Activated CD4-positive, alpha-beta T cell treated with anti-CD3 and anti-CD28 coated beads, Interleukin-2, amount 50 U/mL, for 1 hour (primary cell): ENCODE measurements around the gene CBFA2T2.

Source experiments
- DNase-seq: peaks from one replicate; pipeline ENCODE4 v3.0.0-alpha.2; 2020

The CBFA2T2 gene

DNA sequence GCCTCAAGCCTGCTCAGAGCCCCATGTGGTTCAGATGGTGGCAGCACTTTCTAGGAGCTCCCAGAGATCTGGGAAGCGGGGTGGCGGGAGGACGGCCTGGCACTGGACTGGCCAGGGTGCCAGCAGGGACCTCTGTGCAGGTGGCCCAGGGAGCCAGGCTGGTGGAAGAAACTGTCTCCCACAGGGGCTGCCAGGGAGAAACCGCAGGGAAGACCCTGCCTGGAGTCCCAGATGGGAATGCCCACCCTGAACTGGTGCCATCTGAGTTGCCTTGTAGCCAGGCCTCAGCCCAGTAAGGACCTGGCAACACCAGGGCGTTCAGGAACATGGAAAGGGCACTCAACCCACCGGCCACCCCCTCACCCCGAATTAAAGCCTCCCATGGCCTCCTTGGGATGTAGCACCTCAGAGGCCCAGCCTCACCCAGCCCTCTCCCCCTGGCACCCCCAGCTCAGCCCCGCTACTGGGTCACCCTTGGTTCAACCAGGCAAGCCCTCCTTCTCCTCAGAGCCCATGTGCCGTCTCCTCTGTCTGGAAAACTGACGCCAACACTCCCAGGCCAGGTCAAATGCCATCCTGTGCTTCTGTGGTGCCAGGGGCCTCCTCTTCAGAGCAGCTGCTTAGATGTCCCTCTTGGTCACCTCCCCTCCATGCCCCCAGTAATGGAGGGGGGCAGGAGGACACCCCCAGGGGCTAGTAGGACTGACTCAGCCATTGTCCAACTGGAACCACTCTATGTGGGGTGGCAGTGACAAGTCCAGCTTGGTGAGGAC, 166.3 kb downstream of the CBFA2T2 start:
- no peak for DNase-seq

DNA sequence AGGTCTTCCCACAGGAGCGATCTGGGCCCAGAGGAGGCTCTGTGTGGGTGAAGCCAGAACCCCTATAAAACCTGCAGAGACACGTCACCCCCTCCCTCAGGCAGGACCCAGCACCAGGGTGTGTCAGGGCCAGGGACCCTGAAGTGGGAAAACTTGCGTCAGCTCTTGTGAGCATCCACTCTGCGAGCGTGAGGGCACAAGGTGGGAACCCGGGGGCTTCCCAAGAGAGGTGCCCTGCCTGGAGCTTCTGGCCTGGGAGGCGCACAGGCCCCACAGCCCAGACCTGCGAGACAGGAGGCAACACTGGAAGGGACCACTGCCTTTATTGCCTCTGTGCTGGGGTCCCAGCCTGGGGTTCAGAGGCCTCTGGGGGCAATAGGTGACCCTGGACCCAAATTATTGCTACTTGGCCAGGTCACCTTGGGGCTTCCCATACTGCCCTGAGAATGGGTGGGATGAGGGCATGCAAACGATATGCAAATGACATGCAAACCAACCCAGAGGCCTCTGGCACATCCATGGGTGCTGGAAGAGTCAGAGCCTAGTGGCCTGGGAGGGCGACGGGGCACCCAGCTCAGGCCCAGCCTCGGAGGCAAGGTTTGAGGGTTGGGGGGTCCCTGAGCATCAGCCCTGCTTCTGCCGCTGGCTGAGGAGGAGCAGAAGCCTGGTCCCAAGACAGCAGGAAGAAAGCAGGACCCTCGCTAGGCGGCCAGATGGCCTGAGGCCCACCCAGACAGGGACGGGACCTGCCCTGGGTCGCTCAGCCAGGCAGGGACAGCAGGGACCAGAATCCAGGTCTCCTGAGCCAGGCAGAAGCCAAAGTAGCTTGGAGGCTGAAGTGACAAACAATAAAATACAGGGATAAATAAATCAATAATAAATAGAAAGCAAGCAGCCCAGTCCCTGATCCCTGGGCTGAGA, 167.1 kb downstream of the CBFA2T2 start:
- no peak for DNase-seq

DNA sequence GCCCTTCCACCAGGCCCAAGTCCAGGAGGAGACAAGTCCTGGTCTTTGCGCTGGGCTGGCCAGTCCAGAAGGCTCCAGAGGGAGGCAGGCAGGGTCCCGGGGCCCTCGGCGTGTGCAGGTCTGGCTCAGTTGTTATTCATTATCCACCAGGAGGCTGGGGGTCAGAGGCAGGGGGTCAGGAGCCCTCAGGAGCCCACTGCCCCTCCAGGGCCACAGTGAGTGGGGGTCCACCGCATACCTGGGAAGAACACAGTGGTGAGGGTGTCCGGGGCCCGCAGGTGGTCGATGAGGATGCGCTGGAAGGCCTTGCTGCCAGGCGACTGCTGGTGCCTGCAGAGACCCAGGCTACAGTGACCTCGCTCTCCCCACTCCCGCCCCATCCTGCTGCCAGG, 167.8 kb downstream of the CBFA2T2 start:
- DNase-seq: no peak

DNA sequence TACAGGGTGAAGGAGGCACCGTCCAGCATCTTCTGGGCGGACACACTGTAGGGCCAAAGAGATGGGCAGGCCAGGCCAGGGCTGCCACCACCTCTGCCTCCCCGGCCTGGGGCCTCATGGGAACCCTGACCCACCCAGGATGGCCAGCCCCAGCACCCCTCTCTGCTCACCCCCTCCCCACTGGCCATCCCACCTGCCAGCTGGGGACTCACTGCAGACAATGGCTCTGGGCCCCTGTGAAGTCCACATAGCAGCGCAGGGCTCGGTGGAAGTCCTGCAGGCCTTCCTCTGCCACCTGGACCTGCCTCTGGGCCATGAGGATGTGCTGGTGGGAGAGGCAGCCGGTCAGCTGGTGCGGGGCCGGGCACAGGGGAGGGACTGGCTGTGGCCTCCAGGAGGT, 168.6 kb downstream of the CBFA2T2 start:
- no peak for DNase-seq

DNA sequence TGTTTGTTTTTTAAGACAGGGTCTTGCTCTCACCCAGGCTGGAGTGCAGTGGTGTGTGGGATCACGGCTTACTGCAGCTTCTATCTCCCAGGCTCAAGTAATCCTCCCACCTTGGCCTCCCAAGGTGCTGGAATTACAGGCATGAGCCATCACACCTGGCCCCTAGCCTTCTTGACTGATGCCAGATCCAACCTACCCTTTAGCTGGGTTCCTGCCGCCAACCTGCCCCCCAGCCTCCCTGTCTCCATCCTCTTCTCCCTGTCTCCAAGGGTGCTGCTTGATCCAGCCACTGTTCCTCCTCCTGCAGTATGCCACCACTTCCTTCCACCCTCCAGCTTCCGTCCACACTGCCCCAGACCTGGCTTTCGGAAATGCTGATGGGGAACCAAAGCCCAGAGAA, 169.0 kb downstream of the CBFA2T2 start:
- no peak for DNase-seq

DNA sequence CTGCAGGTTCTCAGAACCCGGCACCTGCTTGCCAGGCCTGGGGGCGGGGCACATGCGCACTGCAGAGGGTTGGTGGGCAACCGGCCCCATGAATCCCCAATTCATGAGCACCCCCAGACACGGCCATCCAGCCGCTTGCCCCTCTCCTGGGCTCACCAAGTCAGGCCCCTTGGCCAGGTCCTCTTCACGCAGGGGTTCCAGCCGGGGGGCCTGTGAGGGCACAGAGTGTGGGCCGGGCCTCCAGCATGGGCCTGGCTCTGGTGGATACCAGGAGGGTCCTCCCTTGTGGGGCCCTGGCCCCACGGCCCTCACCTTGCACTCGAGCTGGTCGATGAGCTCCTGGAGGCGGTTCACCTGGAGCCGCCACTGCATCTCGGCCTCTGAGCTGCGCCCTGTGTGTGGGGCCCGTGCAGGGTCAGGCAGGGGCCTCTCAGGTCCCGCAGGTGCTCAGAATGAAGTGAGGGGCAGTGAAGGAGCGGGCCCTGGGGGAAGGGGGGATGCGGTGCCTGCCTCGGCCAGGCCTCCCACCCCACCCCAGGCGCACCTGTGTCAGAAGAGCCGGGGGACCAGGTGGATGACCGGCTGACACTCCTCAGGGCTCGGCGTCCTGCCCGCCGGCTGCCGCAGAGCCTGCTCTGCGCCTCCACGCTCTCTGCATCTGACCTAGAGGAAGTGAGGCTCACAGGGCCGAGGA, 169.6 kb downstream of the CBFA2T2 start:
- DNase-seq: no peak

DNA sequence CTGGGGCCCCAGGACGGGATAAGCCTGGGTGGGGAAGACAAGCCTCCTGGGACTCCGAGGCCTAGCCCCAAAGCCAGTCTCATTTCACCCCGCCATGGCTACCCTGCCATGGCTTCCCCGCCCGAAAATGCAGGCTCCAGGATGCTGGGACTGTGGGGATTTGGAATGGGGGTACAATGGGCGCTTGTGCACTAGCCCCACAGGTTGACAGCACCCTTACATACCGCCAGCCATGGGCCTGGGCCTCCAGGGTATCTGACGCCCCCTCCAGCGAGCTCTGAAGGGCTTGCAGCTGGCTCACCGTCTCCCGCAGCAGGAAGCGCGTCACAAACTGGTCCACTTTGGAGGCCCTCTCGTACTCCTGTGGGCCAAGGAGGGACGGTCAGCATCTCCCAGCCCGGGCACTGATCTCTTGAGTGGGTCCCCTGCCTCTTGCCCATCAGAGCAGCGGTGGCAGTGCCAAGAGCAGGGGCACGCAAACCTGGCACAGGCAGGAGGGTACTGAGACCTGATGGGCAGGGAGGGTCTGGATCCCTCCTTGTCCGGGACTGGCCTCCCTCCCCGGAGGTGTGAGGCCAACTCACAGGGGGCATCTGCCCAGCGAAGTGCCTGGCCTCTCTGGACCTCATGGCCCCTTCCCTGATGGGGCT, 170.3 kb downstream of the CBFA2T2 start:
- DNase-seq: no peak

DNA sequence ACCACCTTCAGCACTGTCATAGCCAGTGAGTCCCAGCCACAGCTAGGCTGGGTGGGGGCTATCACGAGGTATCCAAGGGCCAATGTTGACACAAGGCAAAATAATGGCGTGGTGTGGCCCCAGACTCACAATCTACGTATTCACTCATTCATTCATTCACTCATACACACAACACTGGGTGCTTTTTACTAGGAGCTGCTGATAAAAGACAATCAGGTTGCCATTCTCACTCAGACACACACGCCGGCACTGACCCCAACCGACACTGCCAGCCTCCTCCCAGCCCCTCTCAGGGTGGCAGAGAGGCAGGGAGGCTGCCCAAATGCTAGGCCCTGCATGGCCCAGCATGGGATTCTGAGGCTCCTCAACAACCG, 170.8 kb downstream of the CBFA2T2 start:
- DNase-seq: no peak

DNA sequence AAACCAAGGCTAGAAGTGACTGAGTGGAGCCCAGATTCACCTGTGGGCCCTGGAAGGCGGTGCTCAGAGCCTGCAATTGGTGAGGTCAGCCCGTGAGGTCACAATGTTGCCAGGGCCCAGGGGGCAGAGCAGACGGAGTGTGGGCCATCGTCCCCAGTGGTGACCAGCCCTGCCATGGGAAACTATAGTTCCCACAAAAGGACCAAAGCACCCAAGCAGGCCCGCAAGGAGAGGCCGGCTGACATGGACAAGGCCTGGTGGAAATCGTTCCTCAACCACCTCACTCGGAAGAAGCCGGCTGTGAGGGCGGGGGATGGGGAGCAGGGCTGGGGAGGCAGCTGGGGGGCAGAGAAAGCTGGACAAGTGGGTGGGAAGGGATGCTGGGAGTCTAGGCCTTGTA, 172.3 kb downstream of the CBFA2T2 start, which contains the start of gene C20orf144:
C20orf144 (plus strand) TSS at position 156 of the 400 bp plus-strand sequence; CDS start at position 175, 19 bp downstream.
- DNase-seq: no peak

DNA sequence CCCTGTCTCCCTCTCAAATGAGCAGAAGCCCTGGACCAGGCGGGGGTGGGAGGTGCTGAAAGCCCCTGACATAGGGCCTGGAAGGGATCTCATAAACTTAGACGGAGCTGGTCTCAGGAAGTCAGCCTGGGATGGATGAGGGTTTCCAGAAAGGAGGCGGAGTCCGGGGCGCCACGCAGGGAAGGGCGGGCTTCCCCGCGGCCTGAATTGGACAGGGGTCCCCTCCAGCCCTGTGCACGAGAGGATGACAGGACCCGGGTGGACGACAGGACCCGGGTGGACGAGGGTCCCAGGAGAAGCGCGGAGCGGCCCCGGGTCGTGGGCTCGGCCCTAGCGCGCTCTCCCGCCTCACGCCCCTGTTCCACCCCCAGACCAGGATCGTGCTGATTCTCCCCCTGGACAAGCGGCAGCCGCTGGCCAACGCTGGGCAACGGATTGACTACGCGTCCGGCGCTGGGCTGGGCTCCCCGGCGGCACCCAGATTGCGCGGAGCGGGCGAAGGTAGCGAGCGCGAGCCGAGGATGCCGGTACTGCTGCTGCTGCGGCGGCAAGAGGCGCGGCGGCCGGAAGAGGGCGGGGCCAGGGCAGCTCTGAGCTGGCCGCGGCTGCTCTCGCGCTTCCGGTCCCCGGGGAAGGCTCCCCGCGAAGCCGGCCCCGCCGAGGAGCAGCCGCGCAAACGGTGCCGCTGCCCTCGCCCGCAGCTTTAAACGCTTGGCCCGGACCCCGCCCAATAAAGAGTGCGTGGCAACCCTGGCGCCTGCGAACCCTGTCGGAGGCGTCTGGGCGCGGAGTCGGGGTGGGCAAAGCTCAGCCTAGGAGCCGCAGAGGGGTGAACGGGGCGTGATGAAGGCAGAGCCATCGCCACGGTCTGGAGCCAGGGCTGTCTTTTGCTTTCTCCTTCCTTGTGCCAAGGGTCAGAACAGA, 173.5 kb downstream of the CBFA2T2 start:
- DNase-seq: peak; percentile 79

DNA sequence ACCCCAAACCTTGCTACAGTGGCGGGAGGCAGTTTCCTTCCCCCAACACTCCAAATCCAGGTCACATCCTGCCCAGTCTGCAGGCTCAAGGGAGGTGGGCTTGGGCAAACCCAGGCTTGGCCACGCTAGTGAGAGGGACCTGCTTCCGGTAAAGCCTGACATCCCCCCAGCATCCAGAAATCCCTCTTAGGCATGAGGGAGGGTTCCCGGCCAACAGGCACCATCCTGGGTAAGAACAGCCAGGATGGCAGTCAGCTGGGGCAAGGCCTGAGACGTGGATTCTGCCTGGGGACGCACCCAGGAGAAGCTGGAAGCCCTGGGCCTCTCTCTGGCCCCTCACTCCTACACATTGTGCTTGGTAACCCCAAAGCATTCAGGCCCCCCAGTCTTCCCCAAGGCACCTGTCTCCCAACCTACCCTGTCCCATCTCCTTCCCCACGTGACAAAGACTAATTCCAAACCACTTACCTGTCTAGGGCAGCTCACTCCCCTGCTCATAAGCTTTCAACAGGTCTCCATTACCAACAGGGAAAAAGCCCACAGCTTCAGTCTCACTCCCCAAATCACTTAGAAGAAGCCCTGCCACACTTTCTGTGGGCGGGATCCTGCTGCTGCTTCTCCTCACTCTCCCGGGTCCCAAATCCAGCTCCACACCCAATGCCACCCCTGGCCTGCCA, 174.3 kb downstream of the CBFA2T2 start:
- no peak for DNase-seq

DNA sequence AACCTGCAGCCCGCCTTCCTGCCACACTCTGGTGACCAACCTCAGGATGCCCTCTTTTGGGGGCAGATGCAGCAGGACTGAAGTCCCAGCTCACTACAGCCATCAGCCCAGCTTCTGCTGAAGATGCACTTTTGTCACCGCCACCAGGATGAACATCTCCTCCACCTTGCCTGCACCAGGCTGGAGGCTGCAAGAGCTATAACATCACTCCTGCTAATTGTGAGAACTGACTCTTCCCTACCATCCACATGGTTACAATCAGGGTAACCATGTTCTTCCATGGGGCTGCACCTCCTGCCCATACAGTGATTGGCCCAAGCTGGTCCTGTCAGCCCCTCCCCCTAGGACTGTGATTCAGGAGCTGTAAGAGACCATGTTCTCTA, 174.9 kb downstream of the CBFA2T2 start:
- no peak for DNase-seq

DNA sequence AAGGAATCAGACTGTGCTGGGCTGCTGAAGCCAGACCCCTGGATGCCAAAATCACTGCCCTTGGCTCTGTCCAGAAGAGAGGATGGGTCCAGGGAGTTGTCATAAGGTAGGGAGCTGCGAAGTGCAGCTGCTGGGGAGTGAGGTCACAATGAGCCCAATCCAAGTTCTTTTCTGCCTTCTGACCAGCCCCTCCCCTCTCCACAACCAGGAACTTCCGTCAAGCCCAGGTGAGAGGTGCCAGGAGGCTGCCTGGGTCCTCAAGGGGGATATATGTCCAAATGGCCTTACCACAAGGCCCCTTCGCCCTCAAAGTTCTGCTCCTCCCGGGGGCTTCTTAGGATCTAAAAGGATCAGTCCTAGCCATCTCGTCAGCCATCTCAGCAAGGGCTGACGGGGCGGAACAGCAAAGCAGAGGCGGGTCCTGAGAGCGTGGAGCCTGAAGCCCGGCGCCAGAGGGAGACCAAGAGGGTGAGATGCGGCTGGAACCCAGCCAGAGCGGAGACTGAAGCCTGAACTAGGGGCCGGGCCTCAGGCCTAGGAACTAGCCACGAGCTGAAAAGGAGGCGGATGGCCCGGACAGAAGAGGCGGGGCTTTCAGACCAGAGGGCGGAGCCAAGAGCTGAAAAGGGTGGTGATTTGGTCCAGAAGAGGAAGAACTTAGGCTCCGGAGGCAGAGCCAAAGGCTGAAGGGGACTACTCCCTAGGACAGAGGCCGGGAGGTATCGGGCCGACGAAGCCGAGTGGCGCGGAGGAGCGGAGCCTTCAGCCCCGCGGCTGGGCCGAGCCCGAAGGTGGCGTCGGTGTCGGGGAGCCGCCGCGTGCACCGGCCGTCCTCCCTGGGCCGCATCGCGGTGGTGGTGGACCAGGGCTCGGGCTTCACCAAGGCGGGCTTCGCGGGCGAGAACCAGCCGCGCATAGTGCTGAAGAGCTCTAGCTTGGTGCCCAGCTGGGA, 176.7 kb downstream of the CBFA2T2 start, which contains the start of gene ACTL10:
ACTL10 (plus strand) TSS at position 651 of the 952 bp plus-strand sequence. CDS start 555 bp downstream, outside the sequence.
- peak; percentile 66 for DNase-seq

DNA sequence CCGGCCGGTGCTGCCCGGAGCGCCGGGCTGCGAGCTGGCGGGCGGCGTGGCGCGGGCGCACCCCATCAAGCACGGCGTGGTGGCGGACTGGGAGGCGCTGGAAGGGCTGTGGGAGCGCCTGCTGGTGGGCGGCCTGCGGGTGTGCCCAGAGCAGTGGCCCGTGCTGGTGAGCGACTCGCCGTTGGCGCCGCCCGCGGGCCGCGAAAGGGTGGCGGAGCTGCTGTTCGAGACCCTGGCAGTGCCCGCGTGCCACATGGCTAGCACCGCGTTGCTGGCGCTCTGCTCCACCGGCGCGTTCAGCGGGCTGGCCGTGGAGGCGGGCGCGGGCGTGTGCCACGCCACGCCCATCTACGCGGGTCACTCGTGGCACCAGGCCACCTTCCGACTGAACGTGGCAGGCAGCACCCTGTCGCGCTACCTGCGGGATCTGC, 177.4 kb downstream of the CBFA2T2 start:
- DNase-seq: peak; percentile 38

DNA sequence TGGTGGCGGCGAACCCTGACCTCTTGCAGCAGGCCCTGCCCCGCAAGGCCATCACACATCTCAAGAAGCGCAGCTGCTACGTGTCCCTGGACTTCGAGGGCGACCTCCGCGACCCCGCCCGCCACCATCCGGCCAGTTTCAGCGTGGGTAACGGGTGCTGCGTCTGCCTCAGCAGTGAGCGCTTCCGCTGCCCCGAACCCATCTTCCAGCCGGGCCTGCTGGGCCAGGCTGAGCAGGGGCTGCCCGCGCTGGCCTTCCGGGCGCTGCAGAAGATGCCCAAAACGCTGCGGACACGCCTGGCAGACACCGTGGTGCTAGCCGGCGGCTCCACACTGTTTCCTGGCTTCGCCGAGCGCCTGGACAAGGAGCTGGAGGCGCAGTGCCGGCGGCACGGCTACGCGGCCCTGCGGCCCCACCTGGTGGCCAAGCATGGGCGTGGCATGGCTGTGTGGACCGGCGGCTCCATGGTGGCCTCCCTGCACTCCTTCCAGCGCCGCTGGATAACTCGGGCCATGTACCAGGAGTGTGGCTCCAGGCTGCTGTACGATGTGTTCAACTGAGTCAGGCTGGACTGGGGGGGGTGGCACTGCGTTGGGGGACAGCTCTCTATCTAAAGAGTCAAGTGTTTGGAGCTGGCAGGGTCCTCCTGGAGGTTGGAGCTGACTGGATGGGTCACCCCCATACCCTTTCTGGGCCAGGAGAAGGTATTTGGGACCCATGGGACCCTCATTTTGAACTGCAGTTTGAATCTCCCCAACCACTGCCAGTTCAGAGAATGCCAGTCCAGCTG, 178.0 kb downstream of the CBFA2T2 start:
- DNase-seq: peak; percentile 74

DNA sequence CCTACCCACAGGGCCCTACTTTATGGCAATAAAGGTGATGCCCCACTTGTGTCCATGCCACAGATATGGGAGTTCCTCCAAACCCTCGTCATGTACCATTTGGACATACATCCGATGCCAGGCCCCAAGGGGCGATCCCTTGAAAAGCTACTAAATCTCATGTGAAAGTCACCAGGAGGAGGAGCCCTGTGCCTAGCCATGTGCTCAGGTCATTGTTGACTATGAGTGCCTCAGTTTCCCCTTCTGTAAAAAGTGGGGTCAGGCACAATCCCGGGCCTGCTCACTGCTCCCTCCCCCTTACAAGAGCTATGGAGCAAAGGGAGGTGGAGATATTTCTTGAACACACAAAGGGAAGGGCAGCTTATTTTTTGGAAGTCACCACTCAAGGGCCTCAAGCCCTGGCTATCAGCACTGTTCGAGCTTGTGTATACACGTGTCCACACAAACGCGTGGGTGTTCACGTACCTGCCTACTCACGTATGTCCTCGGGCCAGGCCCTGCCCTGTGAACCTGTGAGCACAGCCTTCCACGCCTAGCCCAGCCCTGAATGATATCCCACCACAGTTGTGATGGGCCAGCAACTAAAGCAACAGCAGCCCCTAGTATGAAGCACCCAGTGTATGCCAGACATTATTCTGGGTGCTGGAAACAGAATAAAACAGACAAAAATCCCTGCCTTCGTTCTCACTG, 178.7 kb downstream of the CBFA2T2 start:
- no peak for DNase-seq

DNA sequence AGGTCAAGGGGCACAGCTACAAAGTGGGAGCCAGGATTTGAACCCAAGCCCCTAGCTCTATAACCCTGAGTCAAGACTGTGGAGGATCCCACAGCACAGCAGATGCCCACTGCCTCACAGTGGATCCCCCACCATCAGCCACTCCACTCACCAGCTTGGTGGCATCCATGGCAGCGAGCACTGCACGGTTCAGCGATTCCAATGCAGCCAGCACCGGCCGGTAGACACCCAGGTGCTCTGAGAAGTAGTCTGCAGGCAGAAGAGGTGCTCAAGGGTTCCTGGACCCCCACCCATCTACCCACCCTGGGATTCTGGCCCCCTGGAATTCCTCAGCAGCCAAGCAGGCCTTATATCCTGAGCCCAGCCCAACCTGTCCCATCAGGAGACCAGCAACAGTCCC, 179.3 kb downstream of the CBFA2T2 start:
- no peak for DNase-seq
